Measurements from ENCODE around the gene DCAF16. TPM values are rescaled to one million over a fixed set of nuclear protein-coding genes. Genes with fewer than 3 reads are reported as not detected.
"Not testable (repeated sequence)": the region's sequence is repeated elsewhere in the genome, so short reads cannot be mapped to it uniquely, and the experiment has no call there.

The DCAF16 gene
- total RNA-seq = 34.5 TPM

GRCh38 chr4:17810260-17811077 is at the start of gene DCAF16, which contains the start of gene NCAPG:
Gene DCAF16 (minus strand): TSS chr4:17810757. CDS start chr4:17804141, 6,616 bp downstream.
Gene NCAPG (plus strand): TSS chr4:17810979. CDS start chr4:17811078, 99 bp downstream.
- peak; percentile 99 to 100 (median 99) for DNase-seq (ENCODE audit: low read depth in 2 of 3, low spot score in 2 of 3)

DNA sequence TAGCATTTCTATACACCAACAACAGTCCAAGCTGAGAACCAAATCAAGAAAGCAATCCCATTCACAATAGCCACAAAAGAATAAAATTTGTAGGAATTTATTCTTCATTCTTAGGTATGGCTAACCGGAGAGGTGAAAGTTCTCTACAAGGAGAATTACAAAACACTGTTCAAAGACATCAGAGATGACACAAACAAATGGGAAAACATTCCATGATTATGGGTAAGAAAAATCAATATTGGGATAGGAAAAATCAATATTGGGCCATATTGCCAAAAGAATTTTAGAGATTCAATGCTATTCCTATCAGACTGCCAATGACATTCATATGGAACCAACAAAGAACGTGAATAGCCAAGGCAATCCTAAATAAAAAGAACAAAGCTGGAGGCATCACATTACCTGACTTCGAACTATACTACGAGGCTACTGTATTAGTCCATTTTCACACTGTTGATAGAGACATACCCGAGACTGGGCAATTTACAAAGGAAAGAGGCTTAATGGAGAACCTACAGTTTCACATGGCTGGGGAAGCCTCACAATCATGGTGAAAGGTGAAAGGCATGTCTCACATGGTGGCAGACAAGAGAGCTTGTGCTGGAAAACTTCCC is 49.3 kb upstream of the DCAF16 start:
- DNase-seq (ENCODE audit: low read depth in 2 of 3, low spot score in 2 of 3) = no peak

GRCh38 chr4:17854036-17854435 is 43.5 kb upstream of the DCAF16 start:
- no peak for DNase-seq (ENCODE audit: low read depth in 2 of 3, low spot score in 2 of 3)

- no peak for DNase-seq (ENCODE audit: low read depth in 2 of 3, low spot score in 2 of 3)
Observed at GRCh38 chr4:17851959-17852358, 41.4 kb upstream of the DCAF16 start.

DNA sequence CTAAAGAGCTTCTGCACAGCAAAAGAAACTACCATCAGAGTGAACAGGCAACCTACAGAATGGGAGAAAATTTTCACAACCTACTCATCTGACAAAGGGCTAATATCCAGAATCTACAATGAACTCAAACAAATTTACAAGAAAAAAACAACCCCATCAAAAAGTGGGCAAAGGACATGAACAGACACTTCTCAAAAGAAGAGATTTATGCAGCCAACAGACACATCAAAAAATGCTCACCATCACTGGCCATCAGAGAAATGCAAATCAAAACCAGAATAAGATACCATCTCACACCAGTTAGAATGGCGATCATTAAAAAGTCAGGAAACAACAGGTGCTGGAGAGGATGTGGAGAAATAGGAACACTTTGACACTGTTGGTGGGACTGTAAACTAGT is 39.7 kb upstream of the DCAF16 start:
- DNase-seq (ENCODE audit: low read depth in 2 of 3, low spot score in 2 of 3) = not testable (repeated sequence)

GRCh38 chr4:17846266-17846665 is 35.7 kb upstream of the DCAF16 start:
- DNase-seq (ENCODE audit: low read depth in 2 of 3, low spot score in 2 of 3) = no peak

- no peak for DNase-seq (ENCODE audit: low read depth in 2 of 3, low spot score in 2 of 3)
Observed at GRCh38 chr4:17823871-17824669, 13.5 kb upstream of the DCAF16 start.

DNA sequence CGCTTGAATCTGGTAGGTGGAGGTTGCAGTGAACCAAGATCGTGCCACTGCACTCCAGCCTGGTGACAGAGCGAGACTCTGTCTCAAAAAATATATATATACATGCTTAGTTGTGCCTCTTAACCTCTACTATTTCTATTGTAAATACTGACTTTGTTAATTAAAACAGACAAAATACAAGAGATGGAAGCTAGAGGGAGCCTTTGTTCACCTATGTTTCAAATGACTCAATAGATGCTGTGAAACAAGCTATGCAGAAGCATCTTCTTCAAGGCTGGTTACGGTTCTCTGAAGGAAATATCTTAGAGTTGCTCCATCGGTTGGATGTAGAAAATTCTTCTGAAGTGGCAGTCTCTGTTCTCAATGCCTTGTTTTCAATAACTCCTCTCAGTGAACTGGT is 6.5 kb upstream of the DCAF16 start:
- peak in 2 of 3 donors; percentile 54 to 79 for DNase-seq (ENCODE audit: low read depth in 2 of 3, low spot score in 2 of 3)

DNA sequence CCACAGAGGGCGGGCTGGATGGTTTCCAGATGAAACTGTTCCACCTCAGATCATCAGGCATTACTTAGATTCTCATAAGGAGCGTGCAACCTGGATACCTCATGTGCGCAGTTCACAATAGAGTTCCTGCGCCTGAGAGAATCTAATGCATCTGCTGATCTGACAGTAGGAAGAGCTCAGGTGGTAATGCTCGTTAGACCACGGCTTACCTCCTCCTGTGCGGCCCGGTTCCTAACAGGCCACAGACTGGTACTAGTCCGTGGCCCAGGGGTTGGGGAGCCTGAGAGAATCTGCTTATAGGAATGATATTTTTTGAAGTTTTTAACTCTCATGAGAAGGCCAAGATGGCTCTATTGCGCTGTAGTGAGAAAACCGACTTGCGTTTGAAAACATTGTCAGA is 5.6 kb upstream of the DCAF16 start:
- DNase-seq (ENCODE audit: low read depth in 2 of 3, low spot score in 2 of 3) = no peak

GRCh38 chr4:17814140-17814539 is 3.6 kb upstream of the DCAF16 start:
- DNase-seq (ENCODE audit: low read depth in 2 of 3, low spot score in 2 of 3) = peak in 2 of 3 donors; percentile 61 to 71

DNA sequence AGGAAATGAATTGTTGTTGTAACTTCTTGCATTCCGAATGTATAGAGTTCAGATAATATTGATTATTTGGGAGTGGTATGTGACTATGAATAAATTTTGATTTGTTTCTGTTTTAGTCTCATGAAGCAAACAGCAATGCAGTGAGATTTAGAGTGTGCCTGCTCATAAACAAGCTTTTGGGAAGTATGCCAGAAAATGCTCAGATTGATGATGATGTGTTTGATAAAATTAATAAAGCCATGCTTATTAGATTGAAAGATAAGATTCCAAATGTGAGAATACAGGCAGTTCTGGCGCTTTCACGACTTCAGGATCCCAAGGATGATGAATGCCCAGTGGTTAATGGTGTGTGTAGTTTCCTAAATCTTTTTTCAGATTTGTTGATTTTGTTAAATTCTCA is 2.2 kb upstream of the DCAF16 start:
- no peak for DNase-seq (ENCODE audit: low read depth in 2 of 3, low spot score in 2 of 3)

DNA sequence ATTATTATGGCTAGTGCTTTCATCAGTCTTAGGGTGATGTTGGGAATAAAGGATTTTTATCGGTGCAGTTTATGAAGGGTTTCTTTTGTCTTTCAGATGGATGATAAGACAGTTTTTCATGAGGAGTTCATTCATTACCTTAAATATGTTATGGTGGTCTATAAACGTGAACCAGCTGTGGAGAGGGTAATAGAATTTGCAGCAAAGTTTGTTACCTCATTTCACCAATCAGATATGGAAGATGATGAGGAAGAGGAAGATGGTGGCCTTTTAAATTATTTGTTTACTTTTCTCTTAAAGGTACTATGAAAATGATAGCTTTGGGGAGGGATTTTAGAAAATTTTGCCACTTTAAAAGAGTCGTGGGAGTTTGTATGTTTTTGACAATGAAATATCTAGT is 1.6 kb upstream of the DCAF16 start:
- no peak for DNase-seq (ENCODE audit: low read depth in 2 of 3, low spot score in 2 of 3)

DNA sequence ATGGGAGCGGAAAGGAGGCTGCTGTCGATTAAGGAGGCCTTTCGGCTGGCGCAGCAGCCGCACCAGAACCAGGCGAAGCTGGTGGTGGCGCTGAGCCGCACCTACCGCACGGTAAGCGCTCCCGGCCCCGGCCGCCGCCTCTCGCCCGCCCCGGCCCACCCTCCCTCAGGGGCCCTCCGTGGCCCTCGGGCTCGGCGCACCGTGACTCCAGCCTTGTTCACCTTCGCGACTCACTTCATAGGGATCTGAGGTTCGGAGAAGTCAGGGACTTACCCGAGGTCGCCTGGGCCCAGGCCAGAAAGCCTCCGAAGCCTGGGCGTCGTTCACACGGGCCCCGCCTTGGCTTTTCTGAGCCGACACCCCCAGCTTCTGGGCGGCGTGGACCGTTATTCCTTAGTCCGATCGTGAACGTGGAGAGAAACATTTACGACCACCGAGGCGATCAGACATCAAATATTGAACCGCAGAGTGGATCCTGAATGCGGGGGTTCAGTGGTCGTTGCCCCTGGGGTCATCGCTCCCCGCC is 584 bp upstream of the DCAF16 start:
- peak in 1 of 3 donors; percentile 11 for DNase-seq (ENCODE audit: low read depth in 2 of 3, low spot score in 2 of 3)

DNA sequence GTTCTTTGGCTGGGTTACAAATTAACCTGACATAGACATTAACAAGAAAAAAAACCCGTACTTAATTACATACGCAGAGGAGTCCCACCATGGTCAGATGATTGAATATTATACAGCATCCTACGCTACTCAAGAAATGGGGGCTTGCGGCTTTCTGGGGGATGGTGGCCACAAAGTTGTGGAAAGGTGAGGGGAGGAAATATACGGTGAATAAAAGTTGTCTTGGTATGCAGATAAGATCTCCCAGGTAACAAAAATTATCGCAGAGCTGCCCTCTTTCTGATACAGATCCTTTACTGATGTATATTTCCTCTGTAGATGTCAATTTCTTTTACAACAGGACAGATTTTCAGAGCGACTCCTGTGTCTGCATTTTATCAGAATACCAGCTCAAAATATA is 890 bp downstream of the DCAF16 start:
- DNase-seq (ENCODE audit: low read depth in 2 of 3, low spot score in 2 of 3) = no peak

DNA sequence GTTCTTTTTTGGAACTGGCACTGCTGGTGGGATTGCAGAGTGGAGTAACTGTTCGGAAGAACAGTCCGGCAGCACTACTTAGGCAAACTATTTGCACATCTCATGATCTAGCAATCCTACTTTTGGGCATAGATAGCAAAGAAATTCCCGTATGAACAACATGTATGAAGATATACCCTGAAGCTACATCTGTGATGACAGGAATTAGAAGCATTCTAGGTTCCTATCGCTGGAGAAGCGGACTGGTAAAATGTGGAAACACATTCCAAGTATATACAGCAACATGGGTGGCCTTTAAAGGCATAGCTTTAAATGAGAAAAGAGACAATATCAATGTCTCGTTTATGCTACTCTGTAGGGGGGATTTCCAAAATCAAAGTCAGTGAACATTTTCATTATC is 3.1 kb downstream of the DCAF16 start:
- DNase-seq (ENCODE audit: low read depth in 2 of 3, low spot score in 2 of 3) = no peak

DNA sequence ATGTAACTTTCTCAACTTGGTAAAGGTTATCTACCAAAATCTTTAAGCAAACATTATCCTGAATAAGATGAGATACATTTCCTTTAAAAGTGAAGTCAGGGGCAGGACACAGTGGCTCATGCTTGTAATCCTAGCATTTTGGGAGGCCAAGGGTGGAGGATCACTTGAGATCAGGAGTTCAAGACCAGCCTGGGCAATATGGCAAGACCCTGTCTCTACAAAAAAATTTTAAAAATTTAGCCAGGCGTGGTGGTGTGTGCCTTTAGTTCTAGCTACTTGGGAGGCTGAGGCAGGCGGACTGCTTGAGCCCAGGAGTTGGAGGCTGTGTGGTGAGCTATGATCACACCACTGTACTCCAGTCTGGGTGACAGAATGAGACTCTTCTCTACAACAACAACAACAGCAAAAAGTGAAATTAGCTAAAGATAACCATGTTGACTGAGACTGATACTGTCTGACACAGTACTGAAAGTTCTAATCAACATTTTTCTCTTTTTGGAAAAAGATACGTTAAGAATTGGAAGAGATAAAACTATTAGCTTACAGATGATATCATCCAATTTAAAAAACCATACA is 4.9 kb downstream of the DCAF16 start:
- DNase-seq (ENCODE audit: low read depth in 2 of 3, low spot score in 2 of 3) = no peak

- no peak for DNase-seq (ENCODE audit: low read depth in 2 of 3, low spot score in 2 of 3)
Observed at GRCh38 chr4:17797808-17798207, 12.7 kb downstream of the DCAF16 start.

DNA sequence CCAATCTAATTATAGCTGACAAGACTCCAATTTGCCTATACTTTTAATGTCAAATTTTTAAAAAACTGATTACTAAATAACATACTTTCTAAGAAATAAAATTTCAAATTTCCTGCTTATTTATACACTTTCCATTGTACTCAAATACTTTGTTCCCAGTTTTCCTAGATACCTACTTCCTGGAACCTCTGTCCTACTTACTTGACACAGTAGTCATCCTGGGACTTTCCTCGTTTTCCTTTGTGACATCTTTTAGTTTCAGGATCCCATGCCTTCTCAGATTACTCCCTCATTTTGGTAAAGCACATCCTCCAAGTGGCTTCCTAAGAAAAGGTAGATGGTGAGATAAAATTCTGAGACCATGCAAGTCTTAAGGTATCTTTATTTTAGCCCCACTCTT is 15.8 kb downstream of the DCAF16 start:
- no peak for DNase-seq (ENCODE audit: low read depth in 2 of 3, low spot score in 2 of 3)

- no peak for DNase-seq (ENCODE audit: low read depth in 2 of 3, low spot score in 2 of 3)
Observed at GRCh38 chr4:17788956-17789355, 21.6 kb downstream of the DCAF16 start.

DNA sequence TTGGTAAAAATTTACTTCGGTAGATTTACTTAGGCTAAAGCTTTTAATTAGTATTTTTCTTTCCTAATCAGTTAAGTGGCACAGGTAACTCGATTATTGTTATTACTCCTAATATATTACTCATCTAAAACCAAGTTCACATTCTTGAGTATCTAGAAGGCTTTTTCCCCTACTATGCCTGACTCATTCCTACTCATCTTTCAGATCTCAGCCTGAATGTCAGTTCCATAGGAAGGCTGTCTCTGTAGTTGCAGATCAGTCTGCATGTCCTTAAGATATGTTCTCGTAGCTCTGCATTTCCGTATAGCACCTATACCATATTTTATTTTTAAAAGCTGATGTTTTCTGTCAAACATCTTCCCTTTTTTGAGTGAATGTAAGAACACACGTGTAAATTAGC is 23.2 kb downstream of the DCAF16 start:
- no peak for DNase-seq (ENCODE audit: low read depth in 2 of 3, low spot score in 2 of 3)

DNA sequence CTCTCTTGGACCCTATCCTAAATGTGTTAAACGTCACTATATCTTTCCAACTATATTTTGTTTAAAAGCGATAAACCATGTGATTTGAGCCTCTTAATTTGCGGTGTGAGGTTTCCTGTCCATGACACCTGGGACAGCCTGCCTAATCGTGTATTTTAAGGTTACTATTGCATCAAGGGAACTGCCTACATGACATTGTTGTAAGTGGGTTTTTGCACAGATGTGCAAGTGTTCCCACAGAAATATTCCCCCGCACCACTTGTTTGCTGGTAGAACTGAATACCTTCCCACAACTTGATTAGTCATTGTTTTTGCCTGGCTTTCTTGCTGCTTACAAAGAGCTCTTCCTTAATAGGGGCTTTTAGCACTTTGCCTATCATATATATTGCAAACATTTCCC is 24.0 kb downstream of the DCAF16 start:
- peak in 2 of 3 donors; percentile 22 to 36 for DNase-seq (ENCODE audit: low read depth in 2 of 3, low spot score in 2 of 3)

Measured in hematopoietic multipotent progenitor cell (in vitro differentiated cells).